HG03045 (cell line): ENCODE measurements around the gene LRRC37A.
"Not testable (repeated sequence)": the region's sequence is repeated elsewhere in the genome, so short reads cannot be mapped to it uniquely, and the experiment has no call there.

Source experiments
- ATAC-seq: cut with Tn5 transposase; IDR thresholded peaks from one replicate; pipeline ENCODE4 v1.9.1; 2021; ENCODE audit warnings: mild to moderate bottlenecking, moderate library complexity; ENCODE audit not compliant: unreplicated experiment

Gene LRRC37A

GRCh38 chr17:46286764-46287221 lies 8.1 kb upstream of the LRRC37A start:
- ATAC-seq = not testable (repeated sequence)

GRCh38 chr17:46287587-46287986 lies 7.3 kb upstream of the LRRC37A start:
- not testable (repeated sequence) for ATAC-seq

DNA sequence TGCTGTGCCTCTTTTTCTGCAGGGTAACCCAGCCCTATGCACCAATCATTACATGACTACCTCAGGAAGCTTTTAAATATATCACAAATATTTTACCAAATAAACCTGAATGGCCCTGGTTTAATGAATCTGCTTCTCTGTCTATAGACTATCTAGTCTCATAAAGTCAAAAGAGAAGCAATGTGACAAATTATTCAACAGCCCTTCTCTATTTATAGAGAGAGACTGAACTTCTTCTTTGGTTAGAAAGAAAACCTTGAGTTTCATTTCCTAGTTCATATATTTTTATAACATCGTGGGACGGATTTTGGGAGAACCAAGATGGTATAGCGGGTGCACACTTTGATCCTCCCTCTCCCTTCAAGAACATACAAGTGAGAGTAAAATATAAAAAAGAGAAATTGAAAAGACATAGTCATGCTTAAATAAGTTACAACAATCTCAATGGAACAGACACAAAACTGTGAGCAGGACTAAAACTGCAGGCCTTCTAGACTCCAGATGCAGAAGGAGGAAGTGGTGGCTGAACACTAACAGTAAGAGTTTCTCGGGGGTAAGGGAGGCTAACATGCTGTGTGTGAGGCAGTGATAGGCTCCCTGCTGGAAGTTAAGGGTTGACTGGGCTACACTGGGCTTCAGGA lies 3.9 kb upstream of the LRRC37A start:
- ATAC-seq = peak; percentile 90

DNA sequence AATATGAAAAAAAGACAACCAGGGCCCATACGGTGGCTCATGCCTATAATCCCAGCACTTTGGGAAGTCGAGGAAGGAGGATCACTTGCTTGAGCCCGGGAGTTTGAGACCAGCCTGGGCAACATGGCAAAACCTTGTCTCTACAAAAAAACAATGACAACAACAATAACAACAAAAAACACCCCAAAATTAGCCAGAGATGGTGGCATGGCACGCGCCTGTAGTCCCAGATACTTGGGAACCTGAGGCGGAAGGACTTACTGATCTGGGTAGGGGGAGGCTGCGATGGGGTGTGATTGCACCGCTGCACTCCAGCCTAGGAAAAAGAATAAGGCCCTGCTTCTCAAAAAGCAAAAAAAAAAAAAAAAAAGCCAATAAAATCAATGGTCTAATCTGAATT lies 3.3 kb upstream of the LRRC37A start:
- not testable (repeated sequence) for ATAC-seq

DNA sequence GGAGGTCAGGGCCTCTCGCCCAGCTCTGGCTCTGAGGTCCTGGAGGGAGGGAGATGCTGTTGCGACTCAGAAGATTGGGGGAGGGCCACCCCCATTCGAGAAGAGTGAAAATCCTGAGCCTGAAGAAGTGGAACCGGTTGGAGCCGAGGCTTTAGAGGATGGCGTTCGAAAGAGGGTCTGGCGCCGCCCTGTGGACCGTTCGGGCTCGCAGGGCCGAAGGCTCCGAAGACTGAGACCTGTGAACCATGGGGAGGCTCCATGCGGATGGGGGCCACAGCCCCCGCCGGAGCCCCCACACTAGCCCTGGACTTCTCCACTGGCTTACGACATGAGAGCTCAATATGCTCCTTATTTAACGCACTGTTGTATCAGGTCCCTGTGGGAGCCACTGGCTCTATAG lies 46.3 kb downstream of the LRRC37A start:
- ATAC-seq = not testable (repeated sequence)

GRCh38 chr17:46342131-46342530 lies 47.2 kb downstream of the LRRC37A start:
- not testable (repeated sequence) for ATAC-seq

DNA sequence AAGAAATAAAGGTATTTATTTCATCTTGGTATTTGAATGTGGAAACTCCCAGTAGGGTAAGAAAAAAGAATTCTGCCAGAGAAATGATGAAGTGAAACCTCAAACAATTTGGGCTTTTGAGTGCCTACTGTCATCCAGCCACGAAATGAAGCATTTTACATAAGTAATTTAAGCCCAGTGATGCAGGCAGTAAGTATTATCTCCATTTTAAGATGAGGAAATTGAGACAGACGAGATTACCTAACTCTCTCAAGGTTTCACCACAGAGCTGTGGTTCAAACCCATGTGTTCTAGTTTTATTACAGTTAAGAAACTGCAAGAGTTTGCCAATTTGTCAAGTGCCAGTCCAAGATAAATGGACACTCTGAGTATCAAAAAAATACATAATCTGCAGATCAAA lies 53.4 kb downstream of the LRRC37A start:
- not testable (repeated sequence) for ATAC-seq

GRCh38 chr17:46349060-46349459 lies 54.1 kb downstream of the LRRC37A start:
- ATAC-seq = not testable (repeated sequence)

GRCh38 chr17:46353856-46354255 lies 58.9 kb downstream of the LRRC37A start:
- not testable (repeated sequence) for ATAC-seq

- peak; percentile 43 for ATAC-seq
Measured at GRCh38 chr17:46361145-46361735, 66.3 kb downstream of the LRRC37A start.

GRCh38 chr17:46361755-46362154 lies 66.8 kb downstream of the LRRC37A start, which contains the start of gene ARL17B:
TSS of gene ARL17B (minus strand) at chr17:46361766. CDS start at chr17:46358397, 3,369 bp downstream.
- peak; percentile 87 for ATAC-seq

DNA sequence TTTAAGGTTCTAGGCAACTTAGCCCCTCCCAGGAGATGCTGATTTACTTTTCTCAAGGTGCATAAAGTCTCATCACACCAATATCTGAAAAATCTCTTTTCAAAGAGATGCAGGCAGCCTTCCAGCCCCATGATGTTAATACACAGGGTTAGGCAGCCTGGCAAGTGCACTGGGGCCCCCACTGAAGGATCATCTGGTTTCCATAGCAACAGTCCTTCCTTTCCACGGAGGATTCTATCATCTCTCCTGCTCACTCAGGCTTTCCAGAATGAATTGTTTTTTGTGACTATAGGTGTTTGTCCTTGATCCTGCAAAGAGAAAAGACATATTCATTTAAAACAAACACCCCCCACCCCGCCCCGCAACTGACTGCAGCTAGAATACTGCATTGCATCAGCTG lies 72.6 kb downstream of the LRRC37A start:
- not testable (repeated sequence) for ATAC-seq

DNA sequence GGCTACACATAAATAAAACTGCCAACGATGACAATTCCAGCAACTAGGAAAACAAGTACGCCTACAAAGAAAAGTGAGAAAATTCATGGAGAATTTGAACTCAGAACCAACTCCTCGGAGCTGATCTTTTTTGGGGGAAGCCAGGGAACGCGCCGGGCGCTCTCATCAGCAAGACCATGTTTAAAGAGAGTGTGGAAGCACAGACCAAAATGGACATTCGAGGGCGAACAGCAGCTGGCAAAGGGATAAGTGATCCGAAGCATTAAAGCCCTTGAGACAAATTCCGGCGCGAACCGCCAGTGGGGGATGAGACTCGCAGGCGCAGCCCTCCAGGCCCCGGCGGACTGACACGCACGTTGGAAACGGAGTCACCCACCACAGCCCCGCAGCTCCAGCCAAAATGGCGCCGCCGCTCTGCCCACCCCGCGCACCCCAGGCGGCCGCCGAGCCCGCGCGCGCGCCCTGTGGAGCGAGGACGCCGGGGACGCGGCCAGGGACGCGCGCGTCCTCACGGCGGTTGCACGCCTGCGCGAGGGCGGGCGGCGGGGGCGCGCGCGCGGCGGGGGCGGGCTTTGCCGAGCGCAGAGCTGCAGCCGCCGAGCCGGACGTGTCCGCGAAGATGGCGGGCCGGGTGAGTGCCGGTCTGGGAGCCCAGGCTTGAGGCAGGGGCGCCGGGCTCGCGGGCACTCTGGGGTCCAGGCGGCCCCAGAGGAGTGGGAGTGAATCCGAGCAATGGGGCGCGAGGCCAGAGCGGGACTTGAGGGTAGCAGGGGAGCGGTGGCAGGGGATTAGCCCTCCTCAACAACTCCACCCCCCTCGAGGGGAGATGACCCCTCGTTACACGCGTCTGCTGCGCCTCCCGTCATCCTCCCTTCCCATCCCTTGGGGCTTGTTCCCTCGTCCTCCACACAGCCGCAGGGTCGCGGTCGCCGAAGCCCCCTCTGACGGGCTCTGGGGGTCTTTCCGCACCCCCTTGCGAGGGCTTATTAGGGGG lies 77.6 kb downstream of the LRRC37A start:
- peak; percentile 79 for ATAC-seq

DNA sequence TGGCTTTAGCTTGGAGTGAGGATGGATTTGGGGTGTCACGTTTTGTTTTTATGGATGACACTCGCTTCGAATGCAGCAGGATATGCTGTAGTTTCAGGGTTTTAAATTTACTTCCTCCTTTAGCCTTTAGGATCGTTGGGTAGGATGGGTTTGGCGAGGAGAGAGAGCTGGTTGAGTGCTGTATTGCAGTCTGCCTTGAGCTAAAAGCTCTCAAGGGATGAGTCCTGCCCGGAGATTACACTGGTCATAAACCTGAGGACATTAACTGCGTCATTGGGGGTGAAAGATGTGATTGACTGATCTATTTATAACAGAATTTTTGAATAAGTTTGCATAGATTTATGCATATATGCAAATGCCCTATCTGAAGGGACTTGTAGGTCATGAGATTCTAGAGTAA lies 78.5 kb downstream of the LRRC37A start:
- ATAC-seq = not testable (repeated sequence)

DNA sequence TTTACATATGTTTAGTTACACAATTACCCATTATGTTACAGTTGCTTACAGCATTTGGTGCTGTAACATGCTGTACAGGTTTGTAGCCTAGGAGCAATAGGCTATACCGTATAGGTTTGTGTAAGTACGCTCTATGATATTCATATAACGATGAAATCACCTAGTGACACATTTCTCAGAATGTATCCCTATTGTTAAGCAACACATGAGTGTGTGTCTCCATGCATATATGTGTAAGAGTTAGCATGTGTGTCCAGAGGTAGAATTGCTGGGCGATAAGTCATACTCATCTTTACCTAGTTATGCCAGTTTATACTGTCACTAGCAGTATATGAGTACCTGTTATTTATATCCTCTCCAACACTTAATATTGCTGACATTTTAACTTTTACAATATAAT lies 88.2 kb downstream of the LRRC37A start:
- ATAC-seq = not testable (repeated sequence)

- ATAC-seq = not testable (repeated sequence)
Measured at GRCh38 chr17:46385491-46385890, 90.6 kb downstream of the LRRC37A start.
